WERI-Rb-1 (cell line): ENCODE measurements around the gene SERPINB6.

ENCODE experiments used
- DNase-seq: peaks from one replicate; pipeline ENCODE4 v3.0.0-alpha.2; 2020
- H3K27ac ChIP-seq: fragments of 250-450 bp; sonication (Bioruptor Pico); 2 replicates; pipeline ENCODE4 v1.5.1; 2020; ENCODE audit warnings: mild to moderate bottlenecking, moderate library complexity
- H3K27me3 ChIP-seq: fragments of 250-450 bp; sonication (Bioruptor Pico); 2 replicates; pipeline ENCODE4 v1.5.1; 2021; ENCODE audit warnings: mild to moderate bottlenecking, low read depth, moderate library complexity; ENCODE audit not compliant: insufficient read depth, severe bottlenecking
- H3K36me3 ChIP-seq: fragments of 250-450 bp; sonication (Bioruptor Pico); 2 replicates; pipeline ENCODE4 v1.5.1; 2020; ENCODE audit warnings: mild to moderate bottlenecking, moderate library complexity
- H3K4me3 ChIP-seq: 2 replicates; pipeline ENCODE4 v1.5.1; 2011; ENCODE audit warnings: low read depth, mild to moderate bottlenecking, control low read depth, low read length
- H3K9me3 ChIP-seq: fragments of 250-450 bp; sonication (Bioruptor Pico); 2 replicates; pipeline ENCODE4 v1.5.1; 2021; ENCODE audit warnings: mild to moderate bottlenecking, moderate library complexity; ENCODE audit not compliant: severe bottlenecking
- CTCF ChIP-seq: IDR thresholded peaks from 2 replicates; pipeline ENCODE4 v1.5.1; 2011; ENCODE audit warnings: low read depth, mild to moderate bottlenecking, control low read depth, inconsistent platforms, low read length

The SERPINB6 gene

GRCh38 chr6:2970034-2970685 is 1.2 kb downstream of the SERPINB6 start:
- no peak overlapping the region for H3K4me3 ChIP-seq
- H3K27me3 ChIP-seq: no peaks in the 10 kb centered on the region
- no peak for DNase-seq
- H3K9me3 ChIP-seq: peaks cover 3% of the 10 kb centered on the region
- H3K36me3 ChIP-seq: no peaks in the 10 kb centered on the region
- no peak overlapping the region for H3K27ac ChIP-seq
- no peak for TF ChIP-seq CTCF

GRCh38 chr6:2969549-2969948 is 1.8 kb downstream of the SERPINB6 start:
- no peak overlapping the region for H3K4me3 ChIP-seq
- DNase-seq: no peak
- H3K27me3 ChIP-seq: no peaks in the 10 kb centered on the region
- H3K27ac ChIP-seq: no peak overlapping the region
- TF ChIP-seq CTCF: no peak
- no peaks in the 10 kb centered on the region for H3K36me3 ChIP-seq
- H3K9me3 ChIP-seq: peaks cover 3% of the 10 kb centered on the region

GRCh38 chr6:2968600-2969135 is 2.7 kb downstream of the SERPINB6 start:
- no peak overlapping the region for H3K27ac ChIP-seq
- no peak overlapping the region for H3K4me3 ChIP-seq
- no peaks in the 10 kb centered on the region for H3K27me3 ChIP-seq
- H3K36me3 ChIP-seq: no peaks in the 10 kb centered on the region
- DNase-seq: no peak
- H3K9me3 ChIP-seq: peaks cover 3% of the 10 kb centered on the region
- TF ChIP-seq CTCF: no peak

- TF ChIP-seq CTCF: no peak
- H3K4me3 ChIP-seq: no peak overlapping the region
- H3K27me3 ChIP-seq: no peaks in the 10 kb centered on the region
- no peaks in the 10 kb centered on the region for H3K36me3 ChIP-seq
- no peak for DNase-seq
- peaks cover 3% of the 10 kb centered on the region for H3K9me3 ChIP-seq
- no peak overlapping the region for H3K27ac ChIP-seq
Observed at GRCh38 chr6:2967936-2968335, 3.4 kb downstream of the SERPINB6 start.

- Histone ChIP-seq H3K9me3 (no peaks in the 10 kb centered on the region), H3K27ac (no peak overlapping the region), H3K36me3 (no peaks in the 10 kb centered on the region), H3K27me3 (no peaks in the 10 kb centered on the region), H3K4me3 (no peak overlapping the region)
- DNase-seq: no peak
- no peak for TF ChIP-seq CTCF
Observed at GRCh38 chr6:2966347-2966746, 5.0 kb downstream of the SERPINB6 start.
